A549 (cell line): ENCODE results near the gene KPTN.

Source experiments
- HDAC2 ChIP-seq: fragments of 200-600 bp; sonication (generic); IDR thresholded peaks from 2 replicates; pipeline ENCODE4 v1.6.1; 2016
- KDM1A ChIP-seq: fragments of 200-600 bp; sonication (generic); IDR thresholded peaks from 2 replicates; pipeline ENCODE4 v1.6.1; 2016; ENCODE audit warnings: low read depth, mild to moderate bottlenecking

GRCh38 chr19:47445937-47446402 is 38.0 kb downstream of the KPTN start:
- TF ChIP-seq HDAC2: no peak
- no peak for TF ChIP-seq KDM1A
